GM23338 (cell line): ENCODE data around the gene PRTN3. TPM values are rescaled to one million over a fixed set of nuclear protein-coding genes. Genes with fewer than 3 reads are reported as not detected.

Experiments used
- ATAC-seq: fragments of 200-7000 bp; cut with Tn5 transposase; 3 replicates; pipeline ENCODE4 v1.9.1; 2020
- DNase-seq: peaks from one replicate; pipeline ENCODE4 v3.0.0-alpha.2; 2015; ENCODE audit warnings: low spot score
- H2AFZ ChIP-seq: fragments of 200-600 bp; sonication (generic); 2 replicates; pipeline ENCODE4 v1.8.0; 2016; ENCODE audit warnings: antibody characterized with exemption, mild to moderate bottlenecking, moderate library complexity
- H3F3A ChIP-seq: fragments of 200-600 bp; sonication (generic); replicated peaks from 2 replicates; pipeline ENCODE4 v1.8.0; 2017; ENCODE audit warnings: antibody characterized with exemption, mixed run types, low read depth
- H3K27ac ChIP-seq: fragments of 200-600 bp; sonication (generic); 2 replicates; pipeline ENCODE4 v1.6.1; 2016; ENCODE audit warnings: low read depth
- H3K27me3 ChIP-seq: fragments of 200-600 bp; sonication (generic); 2 replicates; pipeline ENCODE4 v1.8.0; 2016; ENCODE audit warnings: mild to moderate bottlenecking, mixed run types, moderate library complexity; ENCODE audit not compliant: insufficient read depth
- H3K36me3 ChIP-seq: fragments of 200-600 bp; sonication (generic); 2 replicates; pipeline ENCODE4 v1.8.0; 2016; ENCODE audit warnings: mild to moderate bottlenecking; ENCODE audit not compliant: insufficient read depth
- H3K4me1 ChIP-seq: fragments of 200-600 bp; sonication (generic); 2 replicates; pipeline ENCODE4 v1.8.0; 2016; ENCODE audit warnings: mild to moderate bottlenecking, moderate library complexity; ENCODE audit not compliant: insufficient read depth
- H3K4me2 ChIP-seq: fragments of 200-600 bp; sonication (generic); 2 replicates; pipeline ENCODE4 v1.7.1; 2017; ENCODE audit warnings: mixed run types
- H3K4me3 ChIP-seq: fragments of 200-600 bp; sonication (generic); 2 replicates; pipeline ENCODE4 v1.6.1; 2016; ENCODE audit warnings: mixed run types
- H3K79me2 ChIP-seq: fragments of 200-600 bp; sonication (generic); replicated peaks from 2 replicates; pipeline ENCODE4 v1.8.0; 2017; ENCODE audit warnings: mild to moderate bottlenecking; ENCODE audit not compliant: insufficient read depth
- H3K9me2 ChIP-seq: fragments of 200-600 bp; sonication (generic); 2 replicates; pipeline ENCODE4 v1.8.0; 2017; ENCODE audit not compliant: insufficient read depth
- H4K20me1 ChIP-seq: fragments of 200-600 bp; sonication (generic); replicated peaks from 2 replicates; pipeline ENCODE4 v1.8.0; 2017; ENCODE audit warnings: mild to moderate bottlenecking; ENCODE audit not compliant: insufficient read depth
- H3K27ac Mint-ChIP-seq: 2 replicates; pipeline ENCODE4 v1.8.0; 2020; ENCODE audit warnings: inconsistent platforms, mild to moderate bottlenecking, moderate library complexity, mixed read lengths
- H3K27me3 Mint-ChIP-seq: 3 replicates; pipeline ENCODE4 v1.8.0; 2022; ENCODE audit warnings: low read depth, mild to moderate bottlenecking, moderate library complexity, mixed read lengths, inconsistent platforms; ENCODE audit not compliant: insufficient read depth, poor library complexity
- H3K36me3 Mint-ChIP-seq: 3 replicates; pipeline ENCODE4 v1.8.0; 2021; ENCODE audit warnings: low read depth, mild to moderate bottlenecking, inconsistent platforms, moderate library complexity, mixed read lengths
- H3K4me1 Mint-ChIP-seq: 3 replicates; pipeline ENCODE4 v1.8.0; 2020; ENCODE audit warnings: mild to moderate bottlenecking, inconsistent platforms, mixed read lengths
- H3K4me3 Mint-ChIP-seq: 3 replicates; pipeline ENCODE4 v1.8.0; 2021; ENCODE audit warnings: moderate library complexity, mild to moderate bottlenecking, inconsistent platforms, mixed read lengths
- H3K9me3 Mint-ChIP-seq: 3 replicates; pipeline ENCODE4 v1.8.0; 2020; ENCODE audit warnings: moderate library complexity, mild to moderate bottlenecking, inconsistent platforms, mixed read lengths
- CREB1 ChIP-seq: fragments of 250-450 bp; sonication (Bioruptor Pico); IDR thresholded peaks from 2 replicates; pipeline ENCODE4 v1.5.0; 2020; ENCODE audit warnings: low read depth, mild to moderate bottlenecking, moderate library complexity
- ETS1 ChIP-seq: IDR thresholded peaks from 2 replicates; pipeline ENCODE4 v1.6.1; 2016; ENCODE audit warnings: antibody characterized with exemption
- EZH2 ChIP-seq: fragments of 200-600 bp; sonication (generic); IDR thresholded peaks from one replicate; pipeline ENCODE4 v1.8.0; 2017; ENCODE audit warnings: antibody characterized with exemption, mild to moderate bottlenecking, low read depth; ENCODE audit not compliant: unreplicated experiment
- EZH2phosphoT487 ChIP-seq: fragments of 200-600 bp; sonication (generic); IDR thresholded peaks from one replicate; pipeline ENCODE4 v1.8.1; 2018; ENCODE audit warnings: antibody characterized with exemption; ENCODE audit not compliant: unreplicated experiment
- JUNB ChIP-seq: IDR thresholded peaks from one replicate; pipeline ENCODE4 v1.6.1; 2016; ENCODE audit warnings: antibody characterized with exemption; ENCODE audit not compliant: unreplicated experiment
- NANOG ChIP-seq: IDR thresholded peaks from 2 replicates; pipeline ENCODE4 v1.6.1; 2016; ENCODE audit warnings: antibody characterized with exemption, borderline replicate concordance
- POLR2AphosphoS5 ChIP-seq: IDR thresholded peaks from 2 replicates; pipeline ENCODE4 v1.6.1; 2016; ENCODE audit warnings: antibody characterized with exemption, low read depth
- REST ChIP-seq: IDR thresholded peaks from one replicate; pipeline ENCODE4 v1.6.1; 2018; ENCODE audit warnings: antibody characterized with exemption; ENCODE audit not compliant: unreplicated experiment
- ZNF114 ChIP-seq: fragments of 250-450 bp; sonication (Bioruptor Pico); IDR thresholded peaks from 2 replicates; pipeline ENCODE4 v1.5.0; 2020; ENCODE audit warnings: mild to moderate bottlenecking, moderate library complexity
- ZNF331 ChIP-seq: fragments of 250-450 bp; sonication (Bioruptor Pico); IDR thresholded peaks from 2 replicates; pipeline ENCODE4 v1.5.0; 2020; ENCODE audit warnings: low read depth, mild to moderate bottlenecking, moderate library complexity
- ZNF462 ChIP-seq: fragments of 250-450 bp; sonication (Bioruptor Pico); IDR thresholded peaks from 2 replicates; pipeline ENCODE4 v1.5.0; 2020; ENCODE audit warnings: mild to moderate bottlenecking, moderate library complexity
- polyA plus RNA-seq: library from polyadenylated mRNA; unstranded; fragments of >200 nt; fragmentation: Nextera tagmentation; extraction: Ambion mirVana; gene quantifications from 2 replicates; pipeline ENCODE4 v1.2.1, GENCODE V29; 2016
- total RNA-seq: library from RNA; depleted of rRNA; stranded (reverse); fragments of >200 nt; shearing (Covaris generic); gene quantifications from 2 replicates; pipeline ENCODE4 v1.2.3, GENCODE V29; 2014

The PRTN3 gene
- total and polyA plus RNA-seq, 2 experiments from 2014 or later: 0.21 to 0.68 TPM

- H3K4me1 ChIP-seq: no peaks in the 10 kb centered on the region
- H3K4me3 ChIP-seq: no peak overlapping the region
- Mint-ChIP-seq H3K36me3 (no peaks in the 10 kb centered on the region), H3K4me1 (no peaks in the 10 kb centered on the region), H3K27ac (no peak overlapping the region), H3K4me3 (no peak overlapping the region), H3K9me3 (no peaks in the 10 kb centered on the region; the same call in 2 of the 3 replicates), H3K27me3 (peaks cover 6% of the 10 kb centered on the region)
- TF ChIP-seq ZNF331 (CRISPR knock-in tag): no peak
- H3K36me3 ChIP-seq: no peaks in the 10 kb centered on the region
- peaks cover 10% of the 10 kb centered on the region for H3K27me3 ChIP-seq
- H3F3A ChIP-seq: peaks cover 11% of the 10 kb centered on the region; the same call in 1 of the 2 replicates
- no peaks in the 10 kb centered on the region; the same call in 1 of the 2 replicates for H4K20me1 ChIP-seq
- DNase-seq (no peak), ATAC-seq (no peak)
- no peak overlapping the region for H3K27ac ChIP-seq
- no peak overlapping the region for H2AFZ ChIP-seq
- no peaks in the 10 kb centered on the region for H3K79me2 ChIP-seq
- no peak overlapping the region for H3K4me2 ChIP-seq
- H3K9me2 ChIP-seq: no peaks in the 10 kb centered on the region
Observed at GRCh38 chr19:854549-854948, 13.8 kb downstream of the PRTN3 start.

- no peaks in the 10 kb centered on the region for H3K36me3 Mint-ChIP-seq
- TF ChIP-seq POLR2AphosphoS5: no peak
- TF ChIP-seq ZNF462 (CRISPR knock-in tag): no peak
- TF ChIP-seq CREB1 (CRISPR knock-in tag): no peak
- no peak for TF ChIP-seq EZH2phosphoT487
- no peak for TF ChIP-seq NANOG
- no peak for TF ChIP-seq JUNB
- TF ChIP-seq ETS1: no peak
- TF ChIP-seq REST: no peak
- TF ChIP-seq ZNF114 (CRISPR knock-in tag): no peak
- no peak for TF ChIP-seq EZH2
- TF ChIP-seq ZNF331 (CRISPR knock-in tag): no peak
Observed at GRCh38 chr19:855142-855541, 14.3 kb downstream of the PRTN3 start.

More at GRCh38 chr19:855142-855541, 14.3 kb downstream of the PRTN3 start:
- Histone ChIP-seq H3K27ac (no peak overlapping the region), H3K4me3 (no peak overlapping the region), H3K9me2 (no peaks in the 10 kb centered on the region), H3K27me3 (peaks cover 16% of the 10 kb centered on the region), H3K79me2 (no peaks in the 10 kb centered on the region), H3K4me2 (no peak overlapping the region), H3K36me3 (no peaks in the 10 kb centered on the region), H3F3A (peaks cover 15% of the 10 kb centered on the region; the same call in 1 of the 2 replicates), H4K20me1 (no peaks in the 10 kb centered on the region; the same call in 1 of the 2 replicates), H2AFZ (no peak overlapping the region), H3K4me1 (no peaks in the 10 kb centered on the region)
- no peaks in the 10 kb centered on the region; the same call in 2 of the 3 replicates for H3K9me3 Mint-ChIP-seq
- no peaks in the 10 kb centered on the region for H3K4me1 Mint-ChIP-seq
- peaks cover 12% of the 10 kb centered on the region for H3K27me3 Mint-ChIP-seq
- no peak overlapping the region for H3K27ac Mint-ChIP-seq
- ATAC-seq (no peak), DNase-seq (no peak)
- no peak overlapping the region for H3K4me3 Mint-ChIP-seq
